ENCODE results near the gene LNPEP. TPM values are rescaled to one million over a fixed set of nuclear protein-coding genes. Genes with fewer than 3 reads are reported as not detected.

Gene LNPEP
- total and polyA plus RNA-seq, 2 donors from 2014 or later = 6.5 to 74.3 TPM

DNA sequence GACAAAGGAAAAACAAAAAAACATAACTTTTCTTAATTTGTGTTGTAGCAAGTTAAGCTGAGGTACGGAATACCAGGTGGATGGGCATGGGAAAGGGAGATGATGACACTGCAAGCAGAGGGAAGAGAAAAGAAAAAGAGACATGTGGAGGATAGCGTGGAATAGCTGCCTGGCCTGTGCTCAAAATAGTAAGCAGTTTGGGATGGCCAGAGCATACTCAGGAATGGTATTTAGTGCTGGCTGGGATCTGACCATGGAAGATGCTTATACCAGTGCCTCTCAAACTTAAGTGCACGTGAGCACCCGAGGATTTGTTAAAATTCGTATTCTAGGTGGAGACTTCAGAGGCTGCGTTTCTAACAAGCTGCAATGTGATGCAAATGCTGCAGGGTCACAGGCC is 41.3 kb downstream of the LNPEP start:
- Histone ChIP-seq H3K4me1 (ENCODE audit: control insufficient read depth in 2 of 3, insufficient read depth in 2 of 3, low read depth in 1 of 3, low read length in 3 of 3) (peaks cover 0 to 2% (median 0%) of the 10 kb centered on the region in 3 donors), H3K27me3 (ENCODE audit: control insufficient read depth, insufficient read depth, low read length) (no peaks in the 10 kb centered on the region), H3K27ac (ENCODE audit: low read depth in 2 of 2, low read length in 2 of 2) (no peak overlapping the region), H3K9ac (ENCODE audit: low read length in 3 of 3) (no peak overlapping the region), H3K9me3 (ENCODE audit: control insufficient read depth in 2 of 3, insufficient read depth in 1 of 3, low read length in 3 of 3) (no peaks in the 10 kb centered on the region), H3K36me3 (ENCODE audit: control insufficient read depth in 2 of 3, insufficient read depth in 3 of 3, low read length in 3 of 3) (peaks cover 0 to 12% (median 7%) of the 10 kb centered on the region in 3 donors), H3K4me3 (ENCODE audit: low read length in 3 of 3) (no peak overlapping the region)
- FAIRE-seq (no peak), DNase-seq (no peak)
- intact Hi-C loops (cut with DNase I) = no loop called here
- TF ChIP-seq, protein P1, sequence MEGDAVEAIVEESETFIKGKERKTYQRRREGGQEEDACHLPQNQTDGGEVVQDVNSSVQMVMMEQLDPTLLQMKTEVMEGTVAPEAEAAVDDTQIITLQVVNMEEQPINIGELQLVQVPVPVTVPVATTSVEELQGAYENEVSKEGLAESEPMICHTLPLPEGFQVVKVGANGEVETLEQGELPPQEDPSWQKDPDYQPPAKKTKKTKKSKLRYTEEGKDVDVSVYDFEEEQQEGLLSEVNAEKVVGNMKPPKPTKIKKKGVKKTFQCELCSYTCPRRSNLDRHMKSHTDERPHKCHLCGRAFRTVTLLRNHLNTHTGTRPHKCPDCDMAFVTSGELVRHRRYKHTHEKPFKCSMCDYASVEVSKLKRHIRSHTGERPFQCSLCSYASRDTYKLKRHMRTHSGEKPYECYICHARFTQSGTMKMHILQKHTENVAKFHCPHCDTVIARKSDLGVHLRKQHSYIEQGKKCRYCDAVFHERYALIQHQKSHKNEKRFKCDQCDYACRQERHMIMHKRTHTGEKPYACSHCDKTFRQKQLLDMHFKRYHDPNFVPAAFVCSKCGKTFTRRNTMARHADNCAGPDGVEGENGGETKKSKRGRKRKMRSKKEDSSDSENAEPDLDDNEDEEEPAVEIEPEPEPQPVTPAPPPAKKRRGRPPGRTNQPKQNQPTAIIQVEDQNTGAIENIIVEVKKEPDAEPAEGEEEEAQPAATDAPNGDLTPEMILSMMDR (IDR thresholded peaks at IDR 0.05; ENCODE audit: borderline replicate concordance, extremely low read depth, insufficient read depth) = no peak

DNA sequence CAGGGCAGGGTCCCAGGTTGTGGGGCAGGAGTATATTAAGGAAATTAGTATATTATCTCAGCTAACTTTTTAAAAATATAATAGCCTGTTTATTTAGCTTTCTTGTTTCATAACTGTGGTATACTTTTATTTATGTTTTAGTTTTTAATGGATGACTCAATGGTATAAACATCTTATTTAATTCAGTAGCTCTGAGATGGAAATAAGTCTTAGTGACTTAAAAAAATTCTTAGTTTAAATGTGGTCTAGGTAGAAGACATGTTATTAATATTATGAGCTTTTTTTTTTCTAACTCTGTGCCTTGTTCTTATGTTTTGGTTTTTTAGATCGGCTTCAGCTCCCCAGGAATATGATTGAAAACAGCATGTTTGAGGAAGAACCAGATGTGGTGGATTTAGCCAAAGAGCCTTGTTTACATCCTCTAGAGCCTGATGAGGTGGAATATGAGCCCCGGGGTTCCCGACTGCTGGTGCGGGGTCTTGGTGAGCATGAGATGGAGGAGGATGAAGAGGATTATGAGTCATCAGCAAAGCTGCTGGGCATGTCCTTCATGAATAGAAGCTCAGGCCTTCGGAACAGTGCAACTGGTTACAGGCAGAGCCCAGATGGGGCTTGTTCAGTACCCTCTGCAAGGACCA is 43.1 kb downstream of the LNPEP start:
- intact Hi-C loops (cut with DNase I) = no loop called here
- H3K4me3 ChIP-seq (ENCODE audit: low read length in 3 of 3) = no peak overlapping the region
- peaks cover 0 to 2% (median 0%) of the 10 kb centered on the region in 3 donors for H3K4me1 ChIP-seq (ENCODE audit: control insufficient read depth in 2 of 3, insufficient read depth in 2 of 3, low read depth in 1 of 3, low read length in 3 of 3)
- H3K27ac ChIP-seq (ENCODE audit: low read depth in 2 of 2, low read length in 2 of 2) = no peak overlapping the region
- FAIRE-seq = no peak
- peaks cover 0 to 12% (median 7%) of the 10 kb centered on the region in 3 donors for H3K36me3 ChIP-seq (ENCODE audit: control insufficient read depth in 2 of 3, insufficient read depth in 3 of 3, low read length in 3 of 3)
- TF ChIP-seq, protein P1 (IDR thresholded peaks at IDR 0.05; ENCODE audit: borderline replicate concordance, extremely low read depth, insufficient read depth) = no peak
- no peak for DNase-seq
- no peak overlapping the region for H3K9ac ChIP-seq (ENCODE audit: low read length in 3 of 3)
- H3K9me3 ChIP-seq (ENCODE audit: control insufficient read depth in 2 of 3, insufficient read depth in 1 of 3, low read length in 3 of 3) = no peaks in the 10 kb centered on the region
- no peaks in the 10 kb centered on the region for H3K27me3 ChIP-seq (ENCODE audit: control insufficient read depth, insufficient read depth, low read length)

DNA sequence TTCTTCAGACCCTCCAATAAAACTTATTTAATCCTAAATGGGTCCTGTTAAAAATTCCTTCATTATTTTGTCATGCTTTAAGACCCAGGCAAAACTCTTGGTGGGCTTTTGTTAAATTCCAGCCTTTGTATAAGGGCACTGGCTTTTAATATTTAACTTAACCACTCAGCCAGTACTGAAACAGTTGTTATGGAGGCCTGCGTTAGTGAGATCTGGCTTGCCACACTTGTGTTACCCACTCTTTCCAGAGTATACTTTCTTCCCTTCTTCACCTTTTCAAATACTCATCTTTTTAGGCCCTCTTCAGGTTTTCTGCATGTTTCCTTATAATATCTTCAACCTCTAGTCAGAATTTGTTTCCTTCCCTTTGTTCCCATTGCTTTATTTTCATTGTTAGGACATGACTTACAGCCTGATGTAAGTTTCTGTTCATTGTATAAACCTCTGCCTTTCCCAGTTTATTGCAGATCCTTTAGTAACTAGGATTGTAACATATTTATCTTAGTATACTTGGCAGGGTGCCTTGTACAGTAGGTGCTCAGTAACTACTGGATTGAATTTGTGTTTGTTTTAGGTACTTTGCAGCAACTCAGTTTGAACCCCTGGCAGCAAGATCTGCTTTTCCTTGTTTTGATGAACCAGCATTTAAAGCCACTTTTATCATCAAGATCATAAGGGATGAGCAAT is 48.8 kb downstream of the LNPEP start:
- Histone ChIP-seq H3K27ac (ENCODE audit: low read depth in 2 of 2, low read length in 2 of 2) (no peak overlapping the region), H3K4me1 (ENCODE audit: control insufficient read depth in 2 of 3, insufficient read depth in 2 of 3, low read depth in 1 of 3, low read length in 3 of 3) (peaks cover 0 to 5% (median 3%) of the 10 kb centered on the region in 3 donors), H3K27me3 (ENCODE audit: control insufficient read depth, insufficient read depth, low read length) (no peaks in the 10 kb centered on the region), H3K9ac (ENCODE audit: low read length in 3 of 3) (no peak overlapping the region), H3K36me3 (ENCODE audit: control insufficient read depth in 2 of 3, insufficient read depth in 3 of 3, low read length in 3 of 3) (peaks cover 0 to 6% (median 2%) of the 10 kb centered on the region in 3 donors), H3K4me3 (ENCODE audit: low read length in 3 of 3) (peak overlapping the region in 1 of 3 donors; percentile 4), H3K9me3 (ENCODE audit: control insufficient read depth in 2 of 3, insufficient read depth in 1 of 3, low read length in 3 of 3) (no peaks in the 10 kb centered on the region)
- FAIRE-seq (no peak), DNase-seq (peak in 2 of 5 donors; percentile 25 to 47)
- TF ChIP-seq, protein P1 (IDR thresholded peaks at IDR 0.05; ENCODE audit: borderline replicate concordance, extremely low read depth, insufficient read depth) = no peak
- intact Hi-C loops (cut with DNase I) = no loop called here
